Right atrium auricular region (tissue), 2 donors: ENCODE measurements around the gene DNASE1L1. TPM values are rescaled to one million over a fixed set of nuclear protein-coding genes. Genes with fewer than 3 reads are reported as not detected.
A peak's percentile ranks its signal among the peaks of the same experiment; 100 is the strongest.

Source experiments
- DNase-seq: peaks from one replicate; pipeline ENCODE4 v3.0.0-alpha.2; 2019; ENCODE audit warnings: low spot score
- H3K27ac ChIP-seq, 2 donors: fragments of 200-600 bp; sonication (generic); 1 replicate in 1 of 2; 2 replicates in 1 of 2; pipeline ENCODE4 v1.5.1; 2016 to 2019
- H3K27me3 ChIP-seq, 2 donors: fragments of 200-600 bp; sonication (generic); one replicate each; pipeline versions ENCODE4 v1.5.1 to v1.6.0; 2017 to 2019
- H3K36me3 ChIP-seq: fragments of 200-600 bp; sonication (generic); one replicate; pipeline ENCODE4 v1.5.1; 2016
- H3K4me1 ChIP-seq, 2 donors: fragments of 200-600 bp; sonication (generic); one replicate each; pipeline versions ENCODE4 v1.5.1 to v1.6.0; 2017 to 2019
- H3K4me3 ChIP-seq, 2 donors: fragments of 200-600 bp; sonication (generic); 1 replicate in 1 of 2; 2 replicates in 1 of 2; pipeline ENCODE4 v1.5.1; 2017 to 2019; ENCODE audit warnings: mild to moderate bottlenecking in 1 of 2, moderate library complexity in 1 of 2
- H3K9me3 ChIP-seq, 2 donors: fragments of 200-600 bp; sonication (generic); one replicate each; pipeline ENCODE4 v1.5.1; 2019
- CTCF ChIP-seq, 2 donors: fragments of 200-600 bp; sonication (generic); IDR thresholded peaks; one replicate each; pipeline ENCODE4 v1.5.1; 2019; ENCODE audit warnings: antibody characterized with exemption in 2 of 2
- microRNA-seq, 2 donors: library from miRNA; unstranded; fragments of <30 nt; microRNA quantifications; one replicate each; pipeline ENCODE4, GENCODE V29; 2016 to 2017; ENCODE audit warnings: borderline number of aligned reads in 2 of 2, borderline replicate concordance in 1 of 2
- total RNA-seq, 2 donors: library from RNA; depleted of rRNA; stranded (reverse); fragments of >200 nt; gene quantifications; one replicate each; pipeline ENCODE4 v1.1.0, GENCODE V29; 2016

Gene DNASE1L1
- total RNA-seq, 2 donors from 2014 or later = 74.4 to 84.0 TPM

- Histone ChIP-seq H3K9me3 (no peaks in the 10 kb centered on the region), H3K27ac (no peak overlapping the region), H3K4me1 (no peaks in the 10 kb centered on the region), H3K36me3 (peaks cover 81% of the 10 kb centered on the region), H3K4me3 (no peak overlapping the region), H3K27me3 (no peaks in the 10 kb centered on the region)
- TF ChIP-seq CTCF (IDR thresholded peaks at IDR 0.05) = no peak
- no peak for DNase-seq
These were observed 56.6 kb downstream of the DNASE1L1 start for GRCh38 chrX:154352466-154352865.

GRCh38 chrX:154352012-154352401 lies 57.0 kb downstream of the DNASE1L1 start:
- no peak overlapping the region for H3K4me3 ChIP-seq
- peak overlapping the region in 1 of 2 donors; percentile 13 for H3K27ac ChIP-seq
- no peaks in the 10 kb centered on the region for H3K27me3 ChIP-seq
- no peak for TF ChIP-seq CTCF (IDR thresholded peaks at IDR 0.05)
- no peaks in the 10 kb centered on the region for H3K9me3 ChIP-seq
- H3K4me1 ChIP-seq = no peaks in the 10 kb centered on the region
- peaks cover 76% of the 10 kb centered on the region for H3K36me3 ChIP-seq
- DNase-seq = no peak

Small RNA genes lying within 50 kb of the gene (microRNA-seq; reads per million reads assigned to microRNA genes)
- 0 to 2.8 reads per million in 2 donors for gene MIR6858

Other genes with a start within 250 kb of the DNASE1L1 start
- gene OPN1MW, start 226.7 kb downstream of the DNASE1L1 start, total RNA-seq = not detected
- gene OPN1MW2, start 189.5 kb downstream of the DNASE1L1 start, total RNA-seq = not detected
- gene OPN1MW3, start 151.7 kb downstream of the DNASE1L1 start, total RNA-seq = not detected
- not detected for gene TEX28, start 114.1 kb downstream of the DNASE1L1 start, total RNA-seq
- 1 to 10 TPM; 1.1 to 4.0 TPM for gene TKTL1, start 113.5 kb downstream of the DNASE1L1 start, total RNA-seq
- gene FLNA, start 34.6 kb downstream of the DNASE1L1 start, total RNA-seq = 100 to 1,000 TPM; 263 to 419 TPM
- gene EMD, start 30.0 kb downstream of the DNASE1L1 start, total RNA-seq = 10 to 100 TPM; 41.5 to 47.0 TPM
- gene RPL10, start 10.9 kb downstream of the DNASE1L1 start, total RNA-seq = 1,000 to 10,000 TPM; 1,667 to 4,587 TPM
- 10 to 100 TPM; 24.8 to 28.9 TPM for gene TAFAZZIN, start 2.3 kb upstream of the DNASE1L1 start, total RNA-seq
- gene ATP6AP1, start 19.4 kb upstream of the DNASE1L1 start, total RNA-seq = 10 to 100 TPM; 50.3 to 77.7 TPM
- gene GDI1, start 27.9 kb upstream of the DNASE1L1 start, total RNA-seq = 100 to 1,000 TPM in 1 of 2 donors, 10 to 100 TPM in 1; 73.8 to 116 TPM
- gene FAM50A, start 34.9 kb upstream of the DNASE1L1 start, total RNA-seq = 10 to 100 TPM; 24.3 to 41.7 TPM
- gene PLXNA3, start 49.0 kb upstream of the DNASE1L1 start, total RNA-seq = 1 to 10 TPM; 5.9 to 7.1 TPM
- gene LAGE3, start 70.0 kb upstream of the DNASE1L1 start, total RNA-seq = 10 to 100 TPM; 20.1 to 32.9 TPM
- 10 to 100 TPM; 54.6 to 61.0 TPM for gene UBL4A, start 77.4 kb upstream of the DNASE1L1 start, total RNA-seq
- gene SLC10A3, start 81.4 kb upstream of the DNASE1L1 start, total RNA-seq = 10 to 100 TPM; 22.2 to 22.9 TPM
- 10 to 100 TPM; 47.1 to 61.2 TPM for gene FAM3A, start 107.0 kb upstream of the DNASE1L1 start, total RNA-seq
- gene G6PD, start 137.6 kb upstream of the DNASE1L1 start, total RNA-seq = 10 to 100 TPM; 14.9 to 42.2 TPM
- gene IKBKG, start 138.4 kb upstream of the DNASE1L1 start, total RNA-seq = 1 to 10 TPM; 7.2 to 9.0 TPM
- not detected for gene CTAG1A, start 175.9 kb upstream of the DNASE1L1 start, total RNA-seq
- not detected for gene CTAG1B, start 210.0 kb upstream of the DNASE1L1 start, total RNA-seq
- not detected for gene CTAG2, start 244.3 kb upstream of the DNASE1L1 start, total RNA-seq